ENCODE data around the gene PIK3CB. TPM values are rescaled to one million over a fixed set of nuclear protein-coding genes. Genes with fewer than 3 reads are reported as not detected.

PIK3CB gene
- total RNA-seq, 1 experiment from 2014 or later, result 59.3 TPM

DNA sequence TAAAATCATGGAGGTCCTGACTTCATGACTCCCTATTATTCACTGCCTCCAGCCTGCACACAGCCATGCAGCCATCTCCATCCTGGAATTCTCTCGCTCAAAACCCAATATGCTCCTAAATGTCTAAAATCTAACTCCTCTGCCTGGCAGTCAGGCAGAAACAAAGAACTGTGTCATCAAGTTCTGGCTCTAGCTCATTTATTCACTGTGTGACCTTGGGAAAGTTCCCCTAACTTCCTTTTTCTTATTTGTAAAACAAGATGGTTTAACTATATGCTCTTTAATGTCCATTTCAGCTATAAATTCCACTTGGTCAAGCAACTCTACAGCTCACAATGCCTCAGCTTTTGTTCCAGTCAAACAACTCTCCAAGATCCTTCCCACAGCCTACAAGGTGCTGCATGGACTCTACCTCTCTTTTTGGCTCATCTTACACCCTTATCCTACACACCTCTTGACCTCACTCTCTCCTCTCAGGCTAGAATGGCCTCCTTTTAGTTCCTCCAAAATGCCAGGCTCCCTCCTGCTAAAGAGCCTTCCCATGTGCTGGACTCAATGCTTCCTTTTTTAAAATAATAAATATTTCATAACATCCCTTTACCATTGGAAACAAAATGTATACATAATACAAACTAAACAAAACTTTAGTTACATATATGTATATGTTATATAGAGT, 16.4 kb downstream of the PIK3CB start:
- Mint-ChIP-seq H3K9me3 (ENCODE audit: low read depth, unreplicated experiment) (no peaks in the 10 kb centered on the region), H3K4me3 (ENCODE audit: low read depth, unreplicated experiment) (no peak overlapping the region), H3K4me1 (ENCODE audit: low read depth, unreplicated experiment) (peaks cover 27% of the 10 kb centered on the region), H3K27me3 (ENCODE audit: unreplicated experiment) (no peaks in the 10 kb centered on the region), H3K36me3 (ENCODE audit: insufficient read depth, unreplicated experiment) (no peaks in the 10 kb centered on the region), H3K27ac (ENCODE audit: unreplicated experiment) (no peak overlapping the region)
- no peak for DNase-seq
- TF ChIP-seq, protein P1, sequence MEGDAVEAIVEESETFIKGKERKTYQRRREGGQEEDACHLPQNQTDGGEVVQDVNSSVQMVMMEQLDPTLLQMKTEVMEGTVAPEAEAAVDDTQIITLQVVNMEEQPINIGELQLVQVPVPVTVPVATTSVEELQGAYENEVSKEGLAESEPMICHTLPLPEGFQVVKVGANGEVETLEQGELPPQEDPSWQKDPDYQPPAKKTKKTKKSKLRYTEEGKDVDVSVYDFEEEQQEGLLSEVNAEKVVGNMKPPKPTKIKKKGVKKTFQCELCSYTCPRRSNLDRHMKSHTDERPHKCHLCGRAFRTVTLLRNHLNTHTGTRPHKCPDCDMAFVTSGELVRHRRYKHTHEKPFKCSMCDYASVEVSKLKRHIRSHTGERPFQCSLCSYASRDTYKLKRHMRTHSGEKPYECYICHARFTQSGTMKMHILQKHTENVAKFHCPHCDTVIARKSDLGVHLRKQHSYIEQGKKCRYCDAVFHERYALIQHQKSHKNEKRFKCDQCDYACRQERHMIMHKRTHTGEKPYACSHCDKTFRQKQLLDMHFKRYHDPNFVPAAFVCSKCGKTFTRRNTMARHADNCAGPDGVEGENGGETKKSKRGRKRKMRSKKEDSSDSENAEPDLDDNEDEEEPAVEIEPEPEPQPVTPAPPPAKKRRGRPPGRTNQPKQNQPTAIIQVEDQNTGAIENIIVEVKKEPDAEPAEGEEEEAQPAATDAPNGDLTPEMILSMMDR (IDR thresholded peaks at IDR 0.05; ENCODE audit: unreplicated experiment), result no peak
- CTCF ChIA-PET, result no interaction called here
- BruUV-seq (replicated peaks), result no TSS peak
- intact Hi-C loops (cut with micrococcal nuclease; ENCODE audit: unreplicated experiment), result no loop called here

DNA sequence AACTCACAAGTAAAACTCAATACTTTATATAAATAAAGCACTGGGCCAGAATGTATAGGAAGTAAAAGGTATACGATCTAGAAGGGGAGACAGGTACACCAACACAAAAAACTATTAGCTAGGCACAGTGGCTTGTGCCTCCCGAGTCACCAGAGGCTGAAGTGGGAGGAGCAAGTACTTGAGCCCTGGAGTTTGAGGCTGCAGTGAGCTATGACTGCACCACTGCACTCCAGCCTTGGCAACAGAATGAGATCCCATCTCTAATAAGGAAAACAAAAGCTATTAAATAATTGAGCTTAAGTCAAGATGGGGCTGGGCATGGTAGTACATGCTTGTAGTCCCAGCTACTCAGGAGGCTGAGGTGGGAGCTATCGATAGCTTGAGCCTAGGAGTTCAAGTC, 17.0 kb downstream of the PIK3CB start:
- Mint-ChIP-seq H3K27me3 (ENCODE audit: unreplicated experiment) (no peaks in the 10 kb centered on the region), H3K9me3 (ENCODE audit: low read depth, unreplicated experiment) (no peaks in the 10 kb centered on the region), H3K36me3 (ENCODE audit: insufficient read depth, unreplicated experiment) (no peaks in the 10 kb centered on the region), H3K4me3 (ENCODE audit: low read depth, unreplicated experiment) (no peak overlapping the region), H3K27ac (ENCODE audit: unreplicated experiment) (no peak overlapping the region), H3K4me1 (ENCODE audit: low read depth, unreplicated experiment) (peaks cover 25% of the 10 kb centered on the region)
- TF ChIP-seq, protein P1 (IDR thresholded peaks at IDR 0.05; ENCODE audit: unreplicated experiment), result no peak
- intact Hi-C loops (cut with micrococcal nuclease; ENCODE audit: unreplicated experiment), result no loop called here
- CTCF ChIA-PET, result no interaction called here
- BruUV-seq (replicated peaks), result no TSS peak
- DNase-seq, result no peak

DNA sequence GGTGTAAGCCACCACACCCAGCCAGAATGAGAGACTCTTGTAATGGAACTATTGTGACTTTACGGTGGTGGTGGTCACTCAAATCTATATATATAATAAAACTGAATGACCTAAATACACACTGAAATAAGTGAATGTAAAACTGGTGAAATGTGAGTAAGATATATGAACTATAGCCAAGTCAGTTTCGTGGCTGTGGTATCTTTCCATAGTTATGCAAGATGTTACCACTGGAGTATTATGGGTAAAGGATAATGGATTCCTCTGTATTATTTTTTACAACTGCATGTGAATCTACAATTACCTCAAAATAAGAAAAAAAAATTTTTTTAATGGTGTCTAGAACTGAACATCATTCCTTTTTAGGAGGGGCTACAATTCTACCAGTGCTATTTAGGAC, 21.9 kb downstream of the PIK3CB start:
- CTCF ChIA-PET, result interaction anchor here (0.7 kb wide), 2 partner anchors 13 to 107 kb away, joined by 6 read pairs; no protein-coding TSS in a partner anchor
- no peak overlapping the region for H3K27ac Mint-ChIP-seq (ENCODE audit: unreplicated experiment)
- intact Hi-C loops (cut with micrococcal nuclease; ENCODE audit: unreplicated experiment), result no loop called here

GRCh38 chr3:138809500-138810256, 25.1 kb downstream of the PIK3CB start:
- no peak for DNase-seq

More for the DNA sequence above, 21.9 kb downstream of the PIK3CB start:
- Mint-ChIP-seq H3K36me3 (ENCODE audit: insufficient read depth, unreplicated experiment) (no peaks in the 10 kb centered on the region), H3K4me3 (ENCODE audit: low read depth, unreplicated experiment) (no peak overlapping the region), H3K27me3 (ENCODE audit: unreplicated experiment) (no peaks in the 10 kb centered on the region), H3K4me1 (ENCODE audit: low read depth, unreplicated experiment) (peaks cover 14% of the 10 kb centered on the region), H3K9me3 (ENCODE audit: low read depth, unreplicated experiment) (no peaks in the 10 kb centered on the region)
- DNase-seq, result no peak
- no TSS peak for BruUV-seq (replicated peaks)
- TF ChIP-seq, protein P1 (IDR thresholded peaks at IDR 0.05; ENCODE audit: unreplicated experiment), result no peak

More at GRCh38 chr3:138809500-138810256, 25.1 kb downstream of the PIK3CB start:
- H3K4me3 Mint-ChIP-seq (ENCODE audit: low read depth, unreplicated experiment), result no peak overlapping the region
- no peaks in the 10 kb centered on the region for H3K27me3 Mint-ChIP-seq (ENCODE audit: unreplicated experiment)
- H3K27ac Mint-ChIP-seq (ENCODE audit: unreplicated experiment), result no peak overlapping the region
- H3K9me3 Mint-ChIP-seq (ENCODE audit: low read depth, unreplicated experiment), result no peaks in the 10 kb centered on the region
- TF ChIP-seq, protein P1 (IDR thresholded peaks at IDR 0.05; ENCODE audit: unreplicated experiment), result no peak
- H3K36me3 Mint-ChIP-seq (ENCODE audit: insufficient read depth, unreplicated experiment), result no peaks in the 10 kb centered on the region
- intact Hi-C loops (cut with micrococcal nuclease; ENCODE audit: unreplicated experiment), result loop anchor here (2.0 kb wide), 1 partner anchor 13 kb away; no protein-coding TSS in a partner anchor
- CTCF ChIA-PET, result interaction anchor here (0.6 to 1.3 kb wide), 2 partner anchors 19 to 216 kb away, joined by 3 read pairs; partner anchors contain the start of gene CEP70
- peaks cover 11% of the 10 kb centered on the region for H3K4me1 Mint-ChIP-seq (ENCODE audit: low read depth, unreplicated experiment)
- no TSS peak for BruUV-seq (replicated peaks)

All from Calu3 (cell line).